ENCODE results near the gene CACNB4. TPM values are rescaled to one million over a fixed set of nuclear protein-coding genes. Genes with fewer than 3 reads are reported as not detected.
A peak's percentile ranks its signal among the peaks of the same experiment; 100 is the strongest.

The CACNB4 gene
- polyA plus RNA-seq, 3 donors from 2014 or later, result 0.11 TPM; not detected in 2

GRCh38 chr2:151791545-151791944 lies 307.3 kb downstream of the CACNB4 start:
- Mint-ChIP-seq H3K27me3 (ENCODE audit: low read depth in 3 of 3) (peaks cover 0 to 2% (median 0%) of the 10 kb centered on the region in 3 donors), H3K9me3 (no peaks in the 10 kb centered on the region), H3K27ac (no peak overlapping the region), H3K4me1 (peaks cover 4 to 13% of the 10 kb centered on the region in 2 donors), H3K36me3 (peaks cover 0 to 28% (median 17%) of the 10 kb centered on the region in 3 donors), H3K4me3 (no peak overlapping the region)
- no peak for DNase-seq

- Mint-ChIP-seq H3K27ac (peak overlapping the region in 3 of 6 donors; percentile 2 to 49 (median 4)), H3K4me3 (no peak overlapping the region), H3K36me3 (peaks cover 0 to 23% (median 17%) of the 10 kb centered on the region in 3 donors), H3K4me1 (peaks cover 4 to 9% of the 10 kb centered on the region in 2 donors), H3K27me3 (ENCODE audit: low read depth in 3 of 3) (peaks cover 0 to 2% (median 0%) of the 10 kb centered on the region in 3 donors), H3K9me3 (no peaks in the 10 kb centered on the region)
- DNase-seq, result no peak
Measured at GRCh38 chr2:151790689-151791088, 308.2 kb downstream of the CACNB4 start.

- no peak overlapping the region for H3K4me3 Mint-ChIP-seq
- H3K9me3 Mint-ChIP-seq, result no peaks in the 10 kb centered on the region
- H3K27ac Mint-ChIP-seq, result peak overlapping the region in 1 of 6 donors; percentile 45
- peaks cover 8 to 37% (median 32%) of the 10 kb centered on the region in 3 donors for H3K36me3 Mint-ChIP-seq
- DNase-seq, result no peak
- peaks cover 4 to 7% of the 10 kb centered on the region in 2 donors for H3K4me1 Mint-ChIP-seq
- peaks cover 0 to 2% (median 0%) of the 10 kb centered on the region in 3 donors for H3K27me3 Mint-ChIP-seq (ENCODE audit: low read depth in 3 of 3)
Measured at GRCh38 chr2:151789055-151789834, 309.6 kb downstream of the CACNB4 start.

GRCh38 chr2:151786483-151786882 lies 312.4 kb downstream of the CACNB4 start:
- Mint-ChIP-seq H3K4me1 (peaks cover 5 to 15% of the 10 kb centered on the region in 2 donors), H3K27ac (no peak overlapping the region), H3K4me3 (no peak overlapping the region), H3K9me3 (no peaks in the 10 kb centered on the region), H3K36me3 (peaks cover 15 to 36% (median 33%) of the 10 kb centered on the region in 3 donors), H3K27me3 (ENCODE audit: low read depth in 3 of 3) (peaks cover 0 to 5% (median 0%) of the 10 kb centered on the region in 3 donors)
- DNase-seq, result no peak

- Mint-ChIP-seq H3K27ac (no peak overlapping the region), H3K4me3 (no peak overlapping the region), H3K9me3 (no peaks in the 10 kb centered on the region), H3K36me3 (peaks cover 16 to 36% (median 32%) of the 10 kb centered on the region in 3 donors), H3K27me3 (ENCODE audit: low read depth in 3 of 3) (peaks cover 0 to 5% (median 0%) of the 10 kb centered on the region in 3 donors), H3K4me1 (peaks cover 5 to 13% of the 10 kb centered on the region in 2 donors)
- DNase-seq, result no peak
Measured at GRCh38 chr2:151786077-151786476, 312.8 kb downstream of the CACNB4 start.

GRCh38 chr2:151783133-151783520 lies 315.7 kb downstream of the CACNB4 start:
- no peak overlapping the region for H3K27ac Mint-ChIP-seq
- H3K4me3 Mint-ChIP-seq, result no peak overlapping the region
- DNase-seq, result no peak
- H3K9me3 Mint-ChIP-seq, result no peaks in the 10 kb centered on the region
- H3K27me3 Mint-ChIP-seq (ENCODE audit: low read depth in 3 of 3), result peaks cover 0 to 4% (median 0%) of the 10 kb centered on the region in 3 donors
- H3K4me1 Mint-ChIP-seq, result peaks cover 2 to 8% of the 10 kb centered on the region in 2 donors
- H3K36me3 Mint-ChIP-seq, result peaks cover 28 to 56% (median 46%) of the 10 kb centered on the region in 3 donors

Other genes with a start within 250 kb of the CACNB4 start
- 1 to 10 TPM; 3.9 to 6.6 (median 5.6) TPM for gene STAM2, start 76.7 kb upstream of the CACNB4 start, polyA plus RNA-seq
- gene FMNL2, start 236.1 kb upstream of the CACNB4 start, polyA plus RNA-seq, result under 1 TPM in 1 of 3 donors, not detected in 2; 0.08 TPM

All from immature natural killer cell (primary cell).